Posterior vena cava (tissue), 2 donors: Measurements from ENCODE around the gene QDPR. TPM values are rescaled to one million over a fixed set of nuclear protein-coding genes. Genes with fewer than 3 reads are reported as not detected.

Source experiments
- DNase-seq: peaks from one replicate; pipeline ENCODE4 v3.0.0-alpha.2; 2020; ENCODE audit warnings: low spot score
- intact Hi-C, 2 donors: fragments of 100-400 bp; cut with DNase I; formaldehyde crosslinking; loops; one replicate each; pipeline versions ENCODE4 v1.14.1 to v1.14.2; 2022 to 2023
- total RNA-seq, 2 donors: library from RNA; stranded (reverse); fragmentation: NEBNext Ultra II Directional; extraction: Animal tissue kit (Norgen Biotek cat#: 25700); gene quantifications; one replicate each; pipeline ENCODE4 v1.2.1, GENCODE V29; 2021
- donor health status: DM: yes; HTN: yes; CAD: no.
- donor health status: DM: yes; HTN: yes; CAD: no.

Gene QDPR
- total RNA-seq, 2 donors from 2014 or later = 11.9 to 20.2 TPM

DNA sequence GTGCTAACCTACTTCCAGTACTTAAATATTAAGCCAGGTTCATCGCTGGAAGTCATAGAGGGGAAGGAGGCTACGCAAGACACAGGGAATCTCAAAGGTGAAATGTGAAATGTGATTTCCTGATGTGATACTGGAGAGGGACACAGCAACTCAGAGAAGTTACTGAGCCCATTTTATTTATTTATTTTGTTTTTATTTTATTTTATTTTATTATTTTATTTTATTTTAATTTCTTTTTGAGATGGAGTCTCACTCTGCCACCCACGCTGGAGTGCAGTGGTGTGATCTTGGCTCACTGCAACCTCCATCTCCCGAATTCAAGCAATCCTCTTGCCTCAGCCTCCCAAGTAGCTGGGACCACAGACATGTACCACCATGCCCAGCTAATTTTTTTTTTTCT, 22.8 kb upstream of the QDPR start:
- intact Hi-C loops = no loop called here

GRCh38 chr4:17531538-17532285, 19.8 kb upstream of the QDPR start:
- no peak for DNase-seq
- intact Hi-C loops = no loop called here

More for the DNA sequence above, 22.8 kb upstream of the QDPR start:
- no peak for DNase-seq

DNA sequence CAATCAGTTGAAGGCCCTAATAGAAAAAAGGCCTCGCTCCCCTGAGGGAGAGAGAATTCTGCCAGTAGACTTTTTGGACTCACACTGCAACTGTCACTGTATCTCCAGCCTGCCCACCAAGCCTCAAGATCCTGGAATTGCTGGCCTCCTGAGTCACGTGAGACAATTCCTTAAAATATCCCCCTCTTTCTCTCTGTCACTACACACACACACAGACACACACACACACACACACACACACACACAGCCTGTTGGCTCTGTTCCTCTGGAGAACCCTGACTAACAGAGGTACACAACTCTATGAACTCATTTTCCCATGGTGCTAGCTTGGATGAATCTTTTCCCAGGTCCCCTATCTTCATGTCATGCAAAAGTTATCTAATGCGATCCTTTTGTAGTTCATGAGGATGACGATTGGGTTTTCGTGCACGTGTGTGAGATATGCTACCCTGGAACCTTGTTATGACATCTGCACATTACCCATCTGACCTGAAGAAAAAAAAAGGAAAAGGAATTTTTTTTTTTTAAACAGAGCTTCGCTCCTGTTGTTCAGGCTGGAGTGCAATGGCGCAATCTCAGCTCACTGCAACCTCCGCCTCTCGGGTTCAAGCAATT, 16.8 kb upstream of the QDPR start:
- intact Hi-C loops = no loop called here
- no peak for DNase-seq

DNA sequence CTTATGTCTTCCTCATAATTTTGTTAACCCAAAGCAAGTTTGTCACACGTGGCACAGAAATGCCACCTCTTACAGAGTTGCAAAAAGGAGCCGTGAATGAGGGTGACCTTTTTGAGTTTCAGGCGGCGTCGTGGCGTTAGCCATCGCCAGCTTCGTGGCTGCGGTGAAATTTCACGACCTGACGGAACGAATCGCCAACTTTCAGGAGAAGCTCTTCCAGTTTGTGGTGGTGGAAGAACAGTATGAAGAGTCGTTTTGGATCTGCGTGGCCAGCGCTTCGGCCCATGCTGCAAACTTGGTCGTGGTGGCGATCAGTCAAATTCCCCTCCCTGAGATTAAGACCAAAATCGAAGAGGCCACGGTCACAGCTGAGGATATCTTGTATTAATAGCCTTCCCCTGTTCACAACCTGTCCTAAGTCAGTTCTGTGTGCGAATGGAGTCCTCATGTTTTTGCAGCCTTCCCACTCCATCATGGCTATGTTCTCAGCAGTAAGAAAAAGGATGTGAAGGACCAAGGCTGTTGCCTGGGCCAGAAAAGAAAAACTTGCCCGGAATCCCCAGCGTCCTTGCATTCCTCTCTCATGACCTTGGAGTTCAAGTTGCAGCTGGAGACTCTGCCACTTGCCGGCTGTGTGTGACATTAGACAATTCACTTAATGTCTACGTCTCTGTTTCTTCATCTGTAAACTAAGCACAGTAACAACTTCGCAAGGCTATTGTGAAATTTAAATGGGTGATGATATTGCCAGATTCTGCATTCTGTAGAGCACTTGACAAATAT, 15.0 kb upstream of the QDPR start:
- intact Hi-C loops = no loop called here
- no peak for DNase-seq

GRCh38 chr4:17523662-17524061, 11.8 kb upstream of the QDPR start:
- intact Hi-C loops = no loop called here
- DNase-seq = no peak

DNA sequence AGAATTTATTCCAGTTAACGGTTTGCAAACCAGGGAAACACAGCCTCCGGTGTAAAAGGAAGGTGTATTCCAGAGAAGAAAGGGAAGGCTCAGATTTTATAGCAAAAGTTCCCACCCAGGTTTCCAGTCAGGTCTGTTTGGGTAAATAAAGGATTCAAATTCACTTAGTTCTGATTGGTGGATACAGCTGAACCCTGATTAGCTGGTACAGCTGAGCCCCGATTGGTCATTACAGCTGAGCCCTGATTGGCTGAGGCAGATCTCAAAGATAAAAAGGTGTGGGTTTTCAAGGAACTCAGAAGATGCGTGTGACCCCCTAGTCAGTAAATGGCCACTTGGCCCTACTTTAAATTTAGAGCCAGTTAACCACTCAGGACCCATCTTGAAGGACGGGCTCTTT, 9.7 kb upstream of the QDPR start:
- no peak for DNase-seq
- intact Hi-C loops = no loop called here

DNA sequence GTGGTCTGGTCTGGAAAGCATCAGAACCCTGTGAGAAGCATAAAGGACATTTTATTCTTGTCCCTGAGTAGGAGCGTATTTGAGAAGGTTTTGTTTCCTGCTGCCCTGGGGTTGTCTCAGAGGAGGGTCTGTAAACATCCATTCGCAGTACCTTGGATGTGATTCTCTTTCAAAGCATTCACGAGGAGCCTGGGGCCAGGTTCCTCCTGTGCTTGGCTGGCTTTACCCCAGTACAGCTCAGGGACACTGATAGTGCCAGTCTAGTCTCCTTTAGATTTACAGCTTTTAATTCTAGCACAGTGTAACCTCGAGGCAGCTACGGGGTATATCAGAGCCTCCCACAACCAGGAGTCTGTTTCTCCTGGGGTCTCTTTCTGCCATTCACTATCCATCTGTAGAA, 5.8 kb upstream of the QDPR start:
- intact Hi-C loops = no loop called here
- no peak for DNase-seq

- no peak for DNase-seq
- intact Hi-C loops = no loop called here
These were observed 5.1 kb upstream of the QDPR start for GRCh38 chr4:17516980-17517379.

DNA sequence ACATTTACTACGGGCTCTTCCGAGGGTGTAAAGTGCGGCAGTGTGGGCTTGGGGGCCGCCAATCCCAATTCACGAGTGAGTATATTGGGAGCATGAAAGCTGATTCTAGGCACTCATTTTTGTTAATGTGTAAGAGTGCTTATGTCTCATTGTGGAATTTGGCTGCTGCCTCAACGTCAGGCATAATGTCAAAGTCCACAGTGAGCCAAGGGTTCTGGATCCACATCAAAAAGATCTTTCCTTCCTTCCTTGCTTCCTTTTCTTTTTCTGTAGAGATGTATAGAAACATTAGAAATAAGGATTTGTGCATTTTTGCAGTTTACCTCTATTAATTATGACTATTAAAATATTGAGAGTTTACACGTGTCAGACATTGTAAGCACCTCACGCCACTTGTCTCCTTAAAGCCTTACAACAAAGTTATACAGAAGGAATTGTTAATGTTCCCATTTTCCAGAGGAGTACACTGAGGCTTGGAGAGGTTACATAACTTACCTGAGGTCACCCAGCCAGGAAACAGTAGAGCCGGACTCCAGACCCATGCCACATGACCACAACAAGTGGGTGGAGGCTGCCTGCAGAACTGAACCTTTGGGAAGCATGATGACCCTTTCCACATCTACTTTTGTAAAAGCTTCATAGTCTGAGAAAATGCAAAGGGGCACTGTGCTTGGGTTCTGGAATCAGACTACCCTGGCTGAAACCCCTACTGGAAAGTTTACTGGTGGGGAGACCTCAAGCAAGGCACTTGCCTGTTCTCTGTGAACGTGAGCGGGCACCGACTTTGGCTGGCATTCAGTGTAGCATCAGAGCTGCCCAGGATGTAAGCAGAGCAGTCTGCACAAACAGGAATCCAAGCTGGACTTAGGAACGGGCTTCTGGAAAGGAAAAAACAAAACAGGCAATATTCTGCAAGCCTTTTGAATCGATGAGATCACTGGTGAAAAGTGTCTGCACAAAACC, 3.8 kb upstream of the QDPR start:
- intact Hi-C loops = no loop called here
- no peak for DNase-seq

DNA sequence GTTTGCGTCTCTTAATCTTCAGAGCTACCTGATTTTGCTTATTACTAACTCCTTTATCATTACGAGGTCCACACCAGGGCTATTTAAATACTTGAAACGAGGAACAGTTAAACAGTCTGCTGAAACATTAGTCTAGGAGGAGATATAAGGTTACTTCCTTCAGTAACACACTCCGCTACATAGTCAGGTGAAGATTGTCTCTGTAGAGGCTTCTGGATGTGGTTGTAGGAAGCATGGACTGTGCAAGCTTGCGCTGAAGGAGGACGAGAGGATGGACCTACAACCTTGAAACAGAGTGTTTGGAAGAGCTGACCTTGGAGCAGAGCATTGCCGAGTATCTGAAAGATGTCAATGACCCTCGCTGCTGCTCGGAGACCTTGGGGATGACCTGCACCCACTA, 3.0 kb upstream of the QDPR start, which contains the start of gene CLRN2:
Gene CLRN2 (plus strand): TSS at position 301 of the 400 bp plus-strand sequence. CDS start 102 bp downstream, outside the sequence.
- intact Hi-C loops = no loop called here
- no peak for DNase-seq

DNA sequence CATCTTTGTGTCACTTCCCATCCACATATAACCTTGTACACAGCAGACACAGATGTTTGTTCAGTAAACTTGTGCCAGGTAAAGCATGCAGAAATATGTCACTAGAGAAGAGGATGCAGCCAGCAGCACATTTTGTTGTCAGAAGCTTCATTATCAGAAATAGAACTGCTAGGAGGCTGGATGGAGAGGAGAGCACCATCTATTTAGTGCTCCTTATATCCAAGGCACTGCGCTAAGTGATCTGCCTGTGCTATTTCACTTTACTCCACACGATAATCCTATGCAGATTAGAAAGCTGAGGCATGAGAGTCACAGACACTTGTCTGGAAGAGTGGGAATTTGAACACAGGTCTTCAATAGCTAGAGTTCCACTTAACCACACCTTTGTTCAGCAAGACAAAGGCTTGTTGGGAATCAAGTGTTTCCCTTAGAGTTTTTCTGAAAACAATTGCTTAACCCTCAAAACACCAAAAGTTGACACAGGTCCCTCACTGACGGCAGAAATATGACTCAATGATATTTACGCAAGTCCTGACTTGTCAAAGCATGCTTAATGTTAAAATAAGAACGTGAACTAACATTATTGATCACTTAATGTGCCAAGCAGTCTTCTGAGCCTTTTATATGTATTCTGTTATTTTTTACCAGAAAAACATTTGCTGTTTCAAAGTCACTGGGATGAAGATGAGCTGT, 1.2 kb upstream of the QDPR start:
- intact Hi-C loops = no loop called here
- no peak for DNase-seq

DNA sequence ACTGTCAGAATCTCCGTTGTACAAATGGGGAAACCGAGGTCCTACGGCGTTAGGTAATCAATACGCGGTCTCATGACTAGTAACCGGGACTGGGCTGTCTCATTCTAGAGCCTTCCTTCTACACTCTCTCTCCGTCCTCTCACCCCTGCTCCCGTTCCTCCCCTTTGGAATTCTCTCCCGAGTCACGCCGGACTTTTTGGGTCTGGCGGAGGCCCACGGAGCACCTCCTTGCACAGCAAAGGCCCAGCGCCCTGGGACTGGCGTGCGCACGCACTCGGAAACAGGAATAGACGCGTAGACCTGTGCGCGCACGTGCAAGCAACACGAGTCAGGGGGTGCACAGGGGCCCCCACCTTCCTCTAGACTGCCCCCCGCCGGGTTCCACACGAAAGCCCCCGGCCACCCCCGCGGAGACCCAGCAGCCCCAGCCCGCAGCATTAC, 361 bp downstream of the QDPR start:
- intact Hi-C loops = no loop called here
- peak; percentile 90 for DNase-seq

DNA sequence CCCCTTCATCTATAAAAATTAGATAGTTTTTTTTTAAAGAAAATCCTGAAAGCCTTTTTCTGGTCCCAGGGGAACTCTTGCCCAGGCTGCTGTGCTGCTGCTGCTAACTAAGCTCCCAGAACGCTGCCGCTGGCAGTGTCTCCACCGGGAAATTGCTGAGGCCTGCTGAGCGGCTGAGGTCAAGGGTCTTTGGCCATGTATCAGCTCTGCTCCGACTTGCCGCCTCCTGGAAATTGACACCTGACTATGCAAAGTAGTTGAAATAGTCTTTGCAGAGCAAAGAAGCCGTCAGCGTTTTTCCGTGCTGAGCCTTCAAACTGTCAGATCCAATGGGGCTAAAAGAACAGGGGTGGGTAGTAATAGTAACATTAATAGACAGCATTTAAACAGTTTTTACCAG, 839 bp downstream of the QDPR start:
- no peak for DNase-seq
- intact Hi-C loops = no loop called here

- intact Hi-C loops = no loop called here
- no peak for DNase-seq
These were observed 1.3 kb downstream of the QDPR start for GRCh38 chr4:17510582-17510981.

DNA sequence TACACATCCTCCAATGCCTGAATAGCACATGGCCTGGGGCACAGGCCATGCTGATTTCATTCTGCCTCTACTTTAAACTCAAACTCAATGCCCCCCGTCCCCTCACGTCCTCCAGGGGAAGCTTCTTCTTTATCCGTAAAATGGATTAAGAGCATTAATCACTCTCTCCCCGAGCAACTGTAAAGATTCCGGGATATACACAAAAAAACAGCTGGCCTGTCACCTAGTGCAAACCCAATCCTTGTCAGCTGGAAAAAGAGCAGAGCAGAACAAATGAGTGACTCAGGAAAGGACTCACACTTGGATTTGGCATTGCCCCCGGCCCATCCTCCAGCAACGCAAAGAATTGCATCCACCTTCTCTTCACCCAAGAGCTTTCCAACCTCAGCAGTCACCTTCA, 7.8 kb downstream of the QDPR start:
- intact Hi-C loops = no loop called here
- no peak for DNase-seq

GRCh38 chr4:17502756-17503155, 9.1 kb downstream of the QDPR start:
- DNase-seq = no peak
- intact Hi-C loops = no loop called here

DNA sequence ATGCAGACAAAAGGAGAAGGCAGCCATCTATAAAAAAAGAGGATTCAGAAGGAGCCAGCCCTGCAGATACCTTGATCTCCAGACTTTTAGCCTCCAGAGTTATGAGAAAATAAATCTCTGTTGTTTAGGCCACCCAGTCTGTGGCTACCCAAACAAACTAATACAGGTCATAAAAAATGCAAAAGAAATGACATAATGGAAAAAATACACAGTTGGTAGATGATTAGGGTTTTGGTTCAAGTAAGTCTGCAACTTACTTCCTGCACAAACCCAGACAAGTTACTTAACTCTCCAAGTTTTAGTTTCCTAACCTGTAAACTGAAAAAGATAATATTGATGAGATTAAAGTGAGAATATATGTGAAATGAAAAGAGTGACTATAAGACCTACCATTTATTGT, 11.3 kb downstream of the QDPR start:
- intact Hi-C loops = no loop called here
- DNase-seq = no peak

- no peak for DNase-seq
- intact Hi-C loops = no loop called here
These were observed 13.9 kb downstream of the QDPR start for GRCh38 chr4:17497890-17498523.
